IMR-90 (cell line): ENCODE results near the gene PPP6R1. TPM values are rescaled to one million over a fixed set of nuclear protein-coding genes. Genes with fewer than 3 reads are reported as not detected.

Experiments used
- ATAC-seq: fragments of 200-7000 bp; cut with Tn5 transposase; 2 replicates; pipeline ENCODE4 v1.9.1; 2020; ENCODE audit warnings: low read depth, mild to moderate bottlenecking, moderate library complexity
- BruUV-seq: library from RNA; stranded (reverse); fragments of 400-500 nt; replicated peaks from 2 replicates; lab custom pipeline; 2021; lab: Mats Ljungman, UMichigan
- CTCF ChIA-PET: fragments of 300-600 bp; formaldehyde crosslinking; extraction: SDS; loops from one replicate; lab custom pipeline; 2021; ENCODE audit warnings: antibody characterized with exemption; lab: Yijun Ruan, JAX
- POLR2A ChIA-PET: fragments of 300-600 bp; sonication (Branson Sonifier 250); formaldehyde crosslinking; loops from one replicate; lab custom pipeline; 2022; ENCODE audit warnings: antibody characterized with exemption; ENCODE audit not compliant: unreplicated experiment; lab: Charles Lee
- DNase-seq: peaks from one replicate; pipeline ENCODE4 v3.0.0; 2013
- H2AFZ ChIP-seq: replicated peaks from 2 replicates; pipeline ENCODE3; 2013; ENCODE audit warnings: low read length, mild to moderate bottlenecking; ENCODE audit not compliant: poor library complexity
- H2AK5ac ChIP-seq: 2 replicates; pipeline ENCODE4 v1.6.1; 2013; ENCODE audit warnings: low read depth, low read length, inconsistent platforms
- H2AK9ac ChIP-seq: replicated peaks from 2 replicates; pipeline ENCODE3; 2013; ENCODE audit warnings: mild to moderate bottlenecking, low read depth, low read length, moderate library complexity; ENCODE audit not compliant: poor library complexity
- H2BK120ac ChIP-seq: 2 replicates; pipeline ENCODE4 v1.6.1; 2013; ENCODE audit warnings: low read depth, low read length, inconsistent platforms
- H2BK15ac ChIP-seq: 3 replicates; pipeline ENCODE4 v1.6.1; 2013; ENCODE audit warnings: low read depth, low read length, inconsistent platforms
- H2BK20ac ChIP-seq: 2 replicates; pipeline ENCODE4 v1.6.1; 2013; ENCODE audit warnings: low read depth, mild to moderate bottlenecking, inconsistent platforms, low read length, moderate library complexity
- H2BK5ac ChIP-seq: 2 replicates; pipeline ENCODE4 v1.6.1; 2013; ENCODE audit warnings: mild to moderate bottlenecking, low read depth, low read length, inconsistent platforms; ENCODE audit not compliant: poor library complexity, severe bottlenecking
- H3K14ac ChIP-seq: replicated peaks from 2 replicates; pipeline ENCODE4 v1.6.1; 2013; ENCODE audit warnings: low read depth, low read length, inconsistent platforms
- H3K18ac ChIP-seq: 2 replicates; pipeline ENCODE4 v1.6.1; 2013; ENCODE audit warnings: low read depth, low read length, control low read depth
- H3K23ac ChIP-seq: 2 replicates; pipeline ENCODE4 v1.6.1; 2013; ENCODE audit warnings: low read depth, low read length, inconsistent platforms
- H3K27ac ChIP-seq: 2 replicates; pipeline ENCODE4 v1.5.1; 2013; ENCODE audit warnings: mild to moderate bottlenecking, control low read depth, low read length; ENCODE audit not compliant: insufficient read depth
- H3K27me3 ChIP-seq: 2 replicates; pipeline ENCODE4 v1.6.1; 2013; ENCODE audit warnings: low read length; ENCODE audit not compliant: control insufficient read depth, insufficient read depth
- H3K36me3 ChIP-seq: 2 replicates; pipeline ENCODE4 v1.6.1; 2013; ENCODE audit warnings: low read length, mixed read lengths; ENCODE audit not compliant: control insufficient read depth, insufficient read depth
- H3K4ac ChIP-seq: 2 replicates; pipeline ENCODE4 v1.6.1; 2013; ENCODE audit warnings: low read depth, low read length, inconsistent platforms
- H3K4me1 ChIP-seq: 2 replicates; pipeline ENCODE4 v1.6.1; 2013; ENCODE audit warnings: low read length, mixed read lengths; ENCODE audit not compliant: control insufficient read depth, insufficient read depth
- H3K4me2 ChIP-seq: 2 replicates; pipeline ENCODE4 v1.6.1; 2013; ENCODE audit warnings: low read depth, mild to moderate bottlenecking, control low read depth, low read length, moderate library complexity
- H3K4me3 ChIP-seq: 2 replicates; pipeline ENCODE4 v1.5.1; 2013; ENCODE audit warnings: low read depth, mild to moderate bottlenecking, control low read depth, low read length, moderate library complexity; ENCODE audit not compliant: insufficient read depth
- H3K56ac ChIP-seq: 2 replicates; pipeline ENCODE4 v1.6.1; 2013; ENCODE audit warnings: low read length, inconsistent platforms; ENCODE audit not compliant: insufficient read depth; ENCODE audit errors: extremely low read depth
- H3K79me1 ChIP-seq, 2 experiments: 2 replicates each; pipeline ENCODE4 v1.6.1; 2013; ENCODE audit warnings: low read length in 2 of 2, inconsistent platforms in 1 of 2, low read depth in 1 of 2
- H3K9ac ChIP-seq: 2 replicates; pipeline ENCODE4 v1.6.1; 2013; ENCODE audit warnings: low read depth, low read length, control low read depth
- H3K9me1 ChIP-seq: 2 replicates; pipeline ENCODE4 v1.6.1; 2013; ENCODE audit warnings: low read length, inconsistent platforms; ENCODE audit not compliant: insufficient read depth
- H3K9me3 ChIP-seq: 2 replicates; pipeline ENCODE4 v1.6.1; 2013; ENCODE audit warnings: low read length; ENCODE audit not compliant: control insufficient read depth, insufficient read depth
- H4K20me1 ChIP-seq: 2 replicates; pipeline ENCODE4 v1.6.1; 2013; ENCODE audit warnings: low read length, inconsistent platforms; ENCODE audit not compliant: insufficient read depth
- H4K5ac ChIP-seq: 2 replicates; pipeline ENCODE4 v1.6.1; 2013; ENCODE audit warnings: mild to moderate bottlenecking, low read depth, low read length, control low read depth
- H4K8ac ChIP-seq, 2 experiments: 2 replicates each; pipeline ENCODE4 v1.6.1; 2013; ENCODE audit warnings: low read depth in 2 of 2, low read length in 2 of 2, control low read depth in 1 of 2, inconsistent platforms in 1 of 2
- H4K91ac ChIP-seq: 2 replicates; pipeline ENCODE4 v1.6.1; 2013; ENCODE audit warnings: low read depth, low read length, inconsistent platforms; ENCODE audit not compliant: insufficient read depth
- BHLHE40 ChIP-seq: fragments of 150-350 bp; IDR thresholded peaks from 2 replicates; pipeline ENCODE4 v1.6.1; 2016; ENCODE audit warnings: mild to moderate bottlenecking, low read depth, low read length
- CEBPB ChIP-seq: IDR thresholded peaks from 2 replicates; pipeline ENCODE4 v1.6.1; 2012; ENCODE audit warnings: low read depth, low read length, improper control_type of control experiment
- CHD1 ChIP-seq: IDR thresholded peaks from 2 replicates; pipeline ENCODE4 v1.6.1; 2012; ENCODE audit warnings: low read depth, low read length, improper control_type of control experiment
- ELK1 ChIP-seq: fragments of 150-350 bp; IDR thresholded peaks from 2 replicates; pipeline ENCODE4 v1.6.1; 2016; ENCODE audit warnings: low read depth, mild to moderate bottlenecking, low read length, moderate library complexity, borderline replicate concordance
- FOS ChIP-seq: fragments of 150-350 bp; IDR thresholded peaks from 2 replicates; pipeline ENCODE4 v1.6.1; 2016; ENCODE audit warnings: low read depth, low read length
- MAFK ChIP-seq: IDR thresholded peaks from 2 replicates; pipeline ENCODE4 v1.6.1; 2012; ENCODE audit warnings: low read depth, low read length, improper control_type of control experiment
- MAZ ChIP-seq: IDR thresholded peaks from 2 replicates; pipeline ENCODE4 v1.6.1; 2012; ENCODE audit warnings: low read depth, mild to moderate bottlenecking, low read length, improper control_type of control experiment, moderate library complexity, borderline replicate concordance
- MXI1 ChIP-seq: IDR thresholded peaks from 2 replicates; pipeline ENCODE4 v1.6.1; 2012; ENCODE audit warnings: low read depth, mild to moderate bottlenecking, low read length, moderate library complexity, borderline replicate concordance
- NFE2L2 ChIP-seq: fragments of 150-350 bp; IDR thresholded peaks from 2 replicates; pipeline ENCODE4 v1.6.1; 2016; ENCODE audit warnings: low read depth, mild to moderate bottlenecking, low read length
- POLR2A ChIP-seq: IDR thresholded peaks from 2 replicates; pipeline ENCODE4 v1.6.1; 2012; ENCODE audit warnings: mild to moderate bottlenecking, low read depth, low read length
- RAD21 ChIP-seq: IDR thresholded peaks from 2 replicates; pipeline ENCODE4 v1.6.1; 2012; ENCODE audit warnings: low read length, improper control_type of control experiment
- RCOR1 ChIP-seq: IDR thresholded peaks from 2 replicates; pipeline ENCODE4 v1.6.1; 2012; ENCODE audit warnings: mild to moderate bottlenecking, low read length, improper control_type of control experiment; ENCODE audit not compliant: insufficient replicate concordance
- RFX5 ChIP-seq: IDR thresholded peaks from 2 replicates; pipeline ENCODE4 v1.8.0; 2012; ENCODE audit warnings: low read depth, mild to moderate bottlenecking, low read length, moderate library complexity
- SMC3 ChIP-seq: fragments of 150-350 bp; IDR thresholded peaks from 2 replicates; pipeline ENCODE4 v1.6.1; 2016; ENCODE audit warnings: low read depth, mild to moderate bottlenecking, antibody characterized with exemption, low read length, moderate library complexity
- WGBS, 2 experiments: methylation state at CpG; one replicate each; pipeline versions ENCODE4 v1.1.5 to v1.1.7; 2013; ENCODE audit warnings: missing lambda C conversion rate in 2 of 2; ENCODE audit not compliant: insufficient read length in 1 of 2; ENCODE audit errors: extremely low coverage in 2 of 2; 5-methylcytosine and 5-hydroxymethylcytosine counted together
- dilution Hi-C: fragments of 300-500 bp; cut with HindIII; formaldehyde crosslinking; loops from one replicate; pipeline ENCODE4 v1.14.3; 2018; ENCODE audit warnings: low sequenced_read_pairs; ENCODE audit not compliant: unreplicated experiment
- in situ Hi-C: fragments of 300-500 bp; cut with MboI; formaldehyde crosslinking; loops from 3 replicates; pipeline ENCODE4 v1.14.3; 2019; ENCODE audit warnings: low sequenced_read_pairs, inconsistent platforms, mixed read lengths
- intact Hi-C: fragments of 100-400 bp; cut with micrococcal nuclease; formaldehyde crosslinking; loops from 2 replicates; pipeline ENCODE4 v1.10.0; 2022
- polyA plus RNA-seq, 3 experiments: library from polyadenylated mRNA; depleted of rRNA; stranded (reverse); fragments of >200 nt; gene quantifications; 2 replicates each; pipeline ENCODE4 v1.2.3, GENCODE V29; 2012; ENCODE audit warnings: low replicate concordance in 1 of 3
- total RNA-seq: library from RNA; depleted of rRNA; stranded (reverse); fragments of >200 nt; gene quantifications from 2 replicates; pipeline ENCODE4 v1.2.3, GENCODE V29; 2012
- TF ChIP-seq, protein P1 (sequence below): fragments of 150-350 bp; IDR thresholded peaks from 2 replicates; pipeline ENCODE4 v1.6.1; 2017; ENCODE audit warnings: mild to moderate bottlenecking, antibody characterized with exemption, low read length, low read depth

The PPP6R1 gene
- total and polyA plus RNA-seq, 2 of the 4 experiments (the other 2 are of a cell fraction), result 19.9 to 50.2 TPM

- no peak overlapping the region for H3K14ac ChIP-seq
- intact Hi-C loops (no loop called here), dilution Hi-C loops (no loop called here), in situ Hi-C loops (no loop called here)
- no peaks in the 10 kb centered on the region for H3K36me3 ChIP-seq
- no peak overlapping the region for H3K27ac ChIP-seq
- H2BK5ac ChIP-seq, result no peak overlapping the region
- H3K18ac ChIP-seq, result no peak overlapping the region
- DNase-seq, result no peak
- no peak overlapping the region for H3K9ac ChIP-seq
- TF ChIP-seq, protein P1, sequence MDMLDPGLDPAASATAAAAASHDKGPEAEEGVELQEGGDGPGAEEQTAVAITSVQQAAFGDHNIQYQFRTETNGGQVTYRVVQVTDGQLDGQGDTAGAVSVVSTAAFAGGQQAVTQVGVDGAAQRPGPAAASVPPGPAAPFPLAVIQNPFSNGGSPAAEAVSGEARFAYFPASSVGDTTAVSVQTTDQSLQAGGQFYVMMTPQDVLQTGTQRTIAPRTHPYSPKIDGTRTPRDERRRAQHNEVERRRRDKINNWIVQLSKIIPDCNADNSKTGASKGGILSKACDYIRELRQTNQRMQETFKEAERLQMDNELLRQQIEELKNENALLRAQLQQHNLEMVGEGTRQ, result no peak
- no peak for TF ChIP-seq FOS
- TF ChIP-seq NFE2L2, result no peak
- TF ChIP-seq SMC3, result no peak
- no peak for TF ChIP-seq CHD1
- TF ChIP-seq RAD21, result no peak
- no peak for TF ChIP-seq MAZ
- no peak for TF ChIP-seq BHLHE40
- TF ChIP-seq RFX5, result no peak
- no peak for TF ChIP-seq MAFK
- no peak for TF ChIP-seq MXI1
- TF ChIP-seq RCOR1, result no peak
- TF ChIP-seq POLR2A, result no peak
- no peak for TF ChIP-seq ELK1
- no peak for TF ChIP-seq CEBPB
- no TSS peak for BruUV-seq
- H2BK15ac ChIP-seq, result no peak overlapping the region
- H3K4me2 ChIP-seq, result no peak overlapping the region
- 86% methylated on average over 7 of the region's 8 CpGs; no CpG with 5 or more reads in 1 of the 2 experiments for WGBS, 2 experiments
- H4K20me1 ChIP-seq, result no peaks in the 10 kb centered on the region
- H4K5ac ChIP-seq, result no peak overlapping the region
- peaks cover 12% of the 10 kb centered on the region for H3K27me3 ChIP-seq
- no peaks in the 10 kb centered on the region for H3K9me3 ChIP-seq
- no peak overlapping the region for H3K56ac ChIP-seq
- H2BK20ac ChIP-seq, result no peak overlapping the region
- H3K23ac ChIP-seq, result no peak overlapping the region
- no peak overlapping the region for H2BK120ac ChIP-seq
- no peak overlapping the region for H4K91ac ChIP-seq
- no peak overlapping the region for H4K8ac ChIP-seq
- H2AFZ ChIP-seq, result no peak overlapping the region
- ATAC-seq, result no peak
- peaks cover 3% of the 10 kb centered on the region; the same call in 1 of the 2 replicates for H3K9me1 ChIP-seq
- CTCF ChIA-PET, result no interaction called here
- POLR2A ChIA-PET, result no interaction called here
- H3K4ac ChIP-seq, result no peak overlapping the region
- no peaks in the 10 kb centered on the region for H3K79me1 ChIP-seq
- H2AK9ac ChIP-seq, result no peak overlapping the region
- H3K4me3 ChIP-seq, result no peak overlapping the region
- no peak overlapping the region for H2AK5ac ChIP-seq
- H3K4me1 ChIP-seq, result no peaks in the 10 kb centered on the region
These were observed 70.2 kb downstream of the PPP6R1 start for GRCh38 chr19:55188625-55189024.
